ENCODE data around the gene SLC33A1.
"Not testable (repeated sequence)": the region's sequence is repeated elsewhere in the genome, so short reads cannot be mapped to it uniquely, and the experiment has no call there.

Gene SLC33A1

GRCh38 chr3:155854141-155854940, at the start of gene SLC33A1:
Gene SLC33A1, minus strand, starts transcription at chr3:155854427. Its CDS starts 430 bp downstream, at chr3:155853997.
- DNase-seq, result peak; percentile 99

GRCh38 chr3:155895379-155895900, 41.2 kb upstream of the SLC33A1 start:
- DNase-seq, result no peak

- no peak for DNase-seq
These were observed 37.1 kb upstream of the SLC33A1 start for GRCh38 chr3:155891321-155891720.

- no peak for DNase-seq
These were observed 36.5 kb upstream of the SLC33A1 start for GRCh38 chr3:155890671-155891190.

- no peak for DNase-seq
These were observed 35.7 kb upstream of the SLC33A1 start for GRCh38 chr3:155889952-155890351.

- no peak for DNase-seq
These were observed 35.0 kb upstream of the SLC33A1 start for GRCh38 chr3:155889212-155889611.

- DNase-seq, result no peak
These were observed 32.7 kb upstream of the SLC33A1 start for GRCh38 chr3:155886915-155887314.

GRCh38 chr3:155886348-155886747, 32.1 kb upstream of the SLC33A1 start:
- not testable (repeated sequence) for DNase-seq

GRCh38 chr3:155885292-155885691, 31.1 kb upstream of the SLC33A1 start:
- DNase-seq, result no peak

- DNase-seq, result no peak
These were observed 30.1 kb upstream of the SLC33A1 start for GRCh38 chr3:155884292-155884691.

- no peak for DNase-seq
These were observed 26.1 kb upstream of the SLC33A1 start for GRCh38 chr3:155880286-155880685.

GRCh38 chr3:155876503-155876902, 22.3 kb upstream of the SLC33A1 start:
- peak; percentile 12 for DNase-seq

GRCh38 chr3:155876037-155876436, 21.8 kb upstream of the SLC33A1 start:
- DNase-seq, result no peak

GRCh38 chr3:155872904-155873646, 18.8 kb upstream of the SLC33A1 start:
- no peak for DNase-seq

GRCh38 chr3:155871746-155872158, 17.5 kb upstream of the SLC33A1 start:
- DNase-seq, result no peak

GRCh38 chr3:155870945-155871745, 16.9 kb upstream of the SLC33A1 start:
- DNase-seq, result no peak

GRCh38 chr3:155870133-155870944, 16.1 kb upstream of the SLC33A1 start, which contains the start of gene GMPS:
Gene GMPS, plus strand, starts transcription at chr3:155870650. Its CDS starts 221 bp downstream, at chr3:155870871.
- DNase-seq, result peak; percentile 92

- no peak for DNase-seq
These were observed 15.5 kb upstream of the SLC33A1 start for GRCh38 chr3:155869691-155870090.

- no peak for DNase-seq
These were observed 9.0 kb upstream of the SLC33A1 start for GRCh38 chr3:155863072-155863784.

- peak; percentile 50 for DNase-seq
These were observed 8.2 kb upstream of the SLC33A1 start for GRCh38 chr3:155862290-155862982.
